Panc1 (cell line): Measurements from ENCODE around the gene ADI1. TPM values are rescaled to one million over a fixed set of nuclear protein-coding genes. Genes with fewer than 3 reads are reported as not detected.

ENCODE experiments used
- ATAC-seq: fragments of 200-7000 bp; cut with Tn5 transposase; 2 replicates; pipeline ENCODE4 v1.9.1; 2020; ENCODE audit warnings: mild to moderate bottlenecking, moderate library complexity
- BruUV-seq: library from RNA; stranded (reverse); fragments of 400-500 nt; replicated peaks from 2 replicates; lab custom pipeline; 2021; lab: Mats Ljungman, UMichigan
- CTCF ChIA-PET: fragments of 300-600 bp; sonication (Branson Sonifier 250); formaldehyde crosslinking; loops from one replicate; lab custom pipeline; 2022; ENCODE audit warnings: antibody characterized with exemption; lab: Charles Lee
- POLR2A ChIA-PET: fragments of 300-600 bp; sonication (Branson Sonifier 250); formaldehyde crosslinking; loops from one replicate; lab custom pipeline; 2022; ENCODE audit warnings: antibody characterized with exemption; lab: Charles Lee
- DNase-seq: peaks from one replicate; pipeline ENCODE4 v3.0.0-alpha.2; 2010; ENCODE audit warnings: low read depth, low spot score
- H3K27ac ChIP-seq: 2 replicates; pipeline ENCODE4 v1.5.1; 2011; ENCODE audit warnings: mild to moderate bottlenecking, low read length, inconsistent platforms
- H3K27me3 ChIP-seq: fragments of 200-500 bp; sonication (Bioruptor generic); 2 replicates; pipeline ENCODE4 v1.6.0; 2014; ENCODE audit warnings: low read length, inconsistent platforms; ENCODE audit not compliant: control insufficient read depth, insufficient read depth
- H3K36me3 ChIP-seq: fragments of 200-500 bp; sonication (Bioruptor generic); 2 replicates; pipeline ENCODE4 v1.5.1; 2014; ENCODE audit warnings: inconsistent platforms, mild to moderate bottlenecking, low read length, moderate library complexity; ENCODE audit not compliant: control insufficient read depth, insufficient read depth
- H3K4me1 ChIP-seq: 2 replicates; pipeline ENCODE4 v1.5.1; 2011; ENCODE audit warnings: inconsistent platforms, mild to moderate bottlenecking, low read length, moderate library complexity; ENCODE audit not compliant: control insufficient read depth, insufficient read depth
- H3K4me3 ChIP-seq, 2 experiments: 2 replicates each; pipeline ENCODE4 v1.5.1; 2011 to 2012; ENCODE audit warnings: low read depth in 2 of 2, low read length in 2 of 2, mild to moderate bottlenecking in 2 of 2, inconsistent platforms in 1 of 2, moderate library complexity in 1 of 2
- H3K9me3 ChIP-seq: fragments of 200-500 bp; sonication (Bioruptor generic); 2 replicates; pipeline ENCODE4 v1.5.1; 2014; ENCODE audit warnings: low read depth, mild to moderate bottlenecking, inconsistent platforms, low read length, moderate library complexity; ENCODE audit not compliant: control insufficient read depth, insufficient read depth
- CTCF ChIP-seq: fragments of 450-650 bp; IDR thresholded peaks from 2 replicates; pipeline ENCODE4 v1.5.1; 2017; ENCODE audit warnings: mild to moderate bottlenecking
- POLR2AphosphoS5 ChIP-seq: IDR thresholded peaks from 2 replicates; pipeline ENCODE4 v1.6.1; 2012; ENCODE audit warnings: mild to moderate bottlenecking, low read depth, low read length, moderate library complexity
- SIN3A ChIP-seq: IDR thresholded peaks from 2 replicates; pipeline ENCODE4 v1.6.1; 2012; ENCODE audit warnings: low read depth, mild to moderate bottlenecking, low read length, moderate library complexity, borderline replicate concordance; ENCODE audit not compliant: insufficient read depth
- TCF7L2 ChIP-seq: IDR thresholded peaks from 2 replicates; pipeline ENCODE4 v1.6.1; 2011; ENCODE audit warnings: mild to moderate bottlenecking, low read depth, low read length, inconsistent platforms
- in situ Hi-C: cut with HindIII; loops from 2 replicates; pipeline ENCODE4 v1.10.0; 2016; ENCODE audit warnings: low sequenced_read_pairs, low pct_unique_long_range_greater_than_20kb
- intact Hi-C: fragments of 100-400 bp; cut with micrococcal nuclease; formaldehyde crosslinking; loops from one replicate; pipeline ENCODE4 v1.10.0; 2022; ENCODE audit not compliant: unreplicated experiment
- total RNA-seq: library from RNA; stranded (reverse); gene quantifications from one replicate; pipeline ENCODE4 v1.2.1, GENCODE V29; 2021; ENCODE audit not compliant: unreplicated experiment
- TF ChIP-seq, protein P1 (sequence below), 2 experiments: IDR thresholded peaks; 2 replicates each; pipeline ENCODE4 v1.6.1; 2011 to 2012; ENCODE audit warnings: low read depth in 2 of 2, control low read depth in 1 of 2, low read length in 1 of 2, mild to moderate bottlenecking in 1 of 2, moderate library complexity in 1 of 2; ENCODE audit not compliant: insufficient read depth in 1 of 2

Gene ADI1
- total RNA-seq, 1 experiment from 2014 or later = 42.9 TPM

GRCh38 chr2:3467654-3468053 is 51.7 kb downstream of the ADI1 start:
- H3K27me3 ChIP-seq = no peaks in the 10 kb centered on the region
- no peaks in the 10 kb centered on the region; the same call in 1 of the 2 replicates for H3K36me3 ChIP-seq
- no TSS peak for BruUV-seq

DNA sequence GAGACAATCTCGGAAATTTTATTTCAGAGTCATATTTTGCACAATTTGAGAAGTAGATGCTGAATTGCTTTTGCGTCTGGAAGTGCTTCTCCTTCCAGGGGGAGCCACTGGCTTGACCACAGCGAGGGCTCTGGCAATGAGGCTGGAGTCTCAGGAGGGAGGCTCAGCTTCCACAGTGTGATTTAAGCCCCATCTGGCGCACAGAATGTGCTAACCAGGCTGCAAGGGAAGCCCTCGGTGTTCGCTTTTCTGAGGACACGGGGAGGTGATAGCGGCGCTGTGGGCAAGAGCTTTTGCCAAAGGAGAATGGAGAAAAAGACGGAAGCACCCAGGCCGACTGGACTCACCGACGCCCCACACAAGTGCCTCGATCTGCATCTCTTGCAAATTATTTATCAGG is 52.4 kb downstream of the ADI1 start:
- DNase-seq (no peak), ATAC-seq (no peak)
- POLR2A ChIA-PET = no interaction called here
- BruUV-seq = no TSS peak
- Histone ChIP-seq H3K27ac (no peak overlapping the region), H3K27me3 (no peaks in the 10 kb centered on the region), H3K4me3 (no peak overlapping the region), H3K36me3 (no peaks in the 10 kb centered on the region; the same call in 1 of the 2 replicates), H3K4me1 (no peaks in the 10 kb centered on the region), H3K9me3 (no peaks in the 10 kb centered on the region)
- in situ Hi-C loops (no loop called here), intact Hi-C loops (no loop called here)
- CTCF ChIA-PET = no interaction called here
- TF ChIP-seq CTCF (no peak), POLR2AphosphoS5 (no peak), TCF7L2 (no peak), SIN3A (no peak)
- TF ChIP-seq, protein P1, sequence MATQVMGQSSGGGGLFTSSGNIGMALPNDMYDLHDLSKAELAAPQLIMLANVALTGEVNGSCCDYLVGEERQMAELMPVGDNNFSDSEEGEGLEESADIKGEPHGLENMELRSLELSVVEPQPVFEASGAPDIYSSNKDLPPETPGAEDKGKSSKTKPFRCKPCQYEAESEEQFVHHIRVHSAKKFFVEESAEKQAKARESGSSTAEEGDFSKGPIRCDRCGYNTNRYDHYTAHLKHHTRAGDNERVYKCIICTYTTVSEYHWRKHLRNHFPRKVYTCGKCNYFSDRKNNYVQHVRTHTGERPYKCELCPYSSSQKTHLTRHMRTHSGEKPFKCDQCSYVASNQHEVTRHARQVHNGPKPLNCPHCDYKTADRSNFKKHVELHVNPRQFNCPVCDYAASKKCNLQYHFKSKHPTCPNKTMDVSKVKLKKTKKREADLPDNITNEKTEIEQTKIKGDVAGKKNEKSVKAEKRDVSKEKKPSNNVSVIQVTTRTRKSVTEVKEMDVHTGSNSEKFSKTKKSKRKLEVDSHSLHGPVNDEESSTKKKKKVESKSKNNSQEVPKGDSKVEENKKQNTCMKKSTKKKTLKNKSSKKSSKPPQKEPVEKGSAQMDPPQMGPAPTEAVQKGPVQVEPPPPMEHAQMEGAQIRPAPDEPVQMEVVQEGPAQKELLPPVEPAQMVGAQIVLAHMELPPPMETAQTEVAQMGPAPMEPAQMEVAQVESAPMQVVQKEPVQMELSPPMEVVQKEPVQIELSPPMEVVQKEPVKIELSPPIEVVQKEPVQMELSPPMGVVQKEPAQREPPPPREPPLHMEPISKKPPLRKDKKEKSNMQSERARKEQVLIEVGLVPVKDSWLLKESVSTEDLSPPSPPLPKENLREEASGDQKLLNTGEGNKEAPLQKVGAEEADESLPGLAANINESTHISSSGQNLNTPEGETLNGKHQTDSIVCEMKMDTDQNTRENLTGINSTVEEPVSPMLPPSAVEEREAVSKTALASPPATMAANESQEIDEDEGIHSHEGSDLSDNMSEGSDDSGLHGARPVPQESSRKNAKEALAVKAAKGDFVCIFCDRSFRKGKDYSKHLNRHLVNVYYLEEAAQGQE (IDR thresholded peaks at IDR 0.05; ENCODE audit: insufficient read depth in 1 of 2, low read depth in 2 of 2, low read length in 1 of 2) = no peak

More at GRCh38 chr2:3467654-3468053, 51.7 kb downstream of the ADI1 start:
- intact Hi-C loops = no loop called here
- no peaks in the 10 kb centered on the region for H3K9me3 ChIP-seq
- in situ Hi-C loops = no loop called here
- no peak overlapping the region for H3K4me3 ChIP-seq
- DNase-seq = no peak
- no peak for ATAC-seq
- CTCF ChIA-PET = no interaction called here
- no peak for TF ChIP-seq TCF7L2
- no peak for TF ChIP-seq SIN3A
- no peak for TF ChIP-seq POLR2AphosphoS5
- TF ChIP-seq CTCF = no peak
- TF ChIP-seq, protein P1 (IDR thresholded peaks at IDR 0.05; ENCODE audit: insufficient read depth in 1 of 2, low read depth in 2 of 2, low read length in 1 of 2) = no peak
- H3K27ac ChIP-seq = no peak overlapping the region
- no peaks in the 10 kb centered on the region for H3K4me1 ChIP-seq
- POLR2A ChIA-PET = no interaction called here
